ENCODE measurements around the gene RXRB.
"Not testable (repeated sequence)": the region's sequence is repeated elsewhere in the genome, so short reads cannot be mapped to it uniquely, and the experiment has no call there.

RXRB gene

GRCh38 chr6:33160728-33161344 lies 39.6 kb downstream of the RXRB start:
- peak; percentile 89 for DNase-seq

- no peak for DNase-seq
These were observed 40.4 kb downstream of the RXRB start for GRCh38 chr6:33160096-33160495.

DNA sequence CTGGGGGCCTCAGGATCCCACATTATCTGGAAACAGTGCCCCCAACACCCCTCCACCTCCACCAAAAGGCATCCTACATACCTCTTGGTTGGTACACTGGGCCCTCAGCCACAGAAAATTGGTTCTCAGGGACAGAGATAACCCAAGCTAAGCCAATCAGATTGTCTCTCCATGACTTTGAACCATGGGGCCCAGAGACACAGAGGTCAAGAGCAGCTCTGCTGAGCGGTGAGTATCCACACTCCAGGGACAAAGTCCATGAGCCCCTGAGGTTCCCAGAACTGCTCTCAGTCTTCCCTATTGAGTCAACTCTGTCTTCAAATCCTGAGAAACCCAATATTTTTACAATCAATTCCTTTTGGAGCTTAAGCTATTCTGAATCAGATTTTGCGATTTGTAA lies 43.5 kb downstream of the RXRB start:
- no peak for DNase-seq

DNA sequence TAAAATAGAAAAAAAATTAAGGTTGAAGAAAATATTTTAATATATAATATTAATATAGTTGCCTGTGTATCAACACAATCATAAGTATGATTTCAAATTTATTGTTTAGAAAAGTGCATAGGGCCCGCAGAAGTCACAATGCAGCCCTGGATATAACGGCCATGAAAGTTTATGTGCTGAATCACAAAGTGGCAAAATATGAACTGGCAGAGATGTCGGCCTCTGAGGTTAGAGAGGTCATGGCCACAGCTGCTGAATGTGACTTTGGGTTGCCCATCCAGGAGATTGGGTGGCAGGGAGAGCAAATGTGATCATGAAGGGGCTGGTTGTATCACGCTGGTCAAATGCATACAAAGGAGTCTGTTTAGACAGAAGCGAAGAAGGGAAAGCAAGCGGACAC lies 43.9 kb downstream of the RXRB start:
- no peak for DNase-seq

DNA sequence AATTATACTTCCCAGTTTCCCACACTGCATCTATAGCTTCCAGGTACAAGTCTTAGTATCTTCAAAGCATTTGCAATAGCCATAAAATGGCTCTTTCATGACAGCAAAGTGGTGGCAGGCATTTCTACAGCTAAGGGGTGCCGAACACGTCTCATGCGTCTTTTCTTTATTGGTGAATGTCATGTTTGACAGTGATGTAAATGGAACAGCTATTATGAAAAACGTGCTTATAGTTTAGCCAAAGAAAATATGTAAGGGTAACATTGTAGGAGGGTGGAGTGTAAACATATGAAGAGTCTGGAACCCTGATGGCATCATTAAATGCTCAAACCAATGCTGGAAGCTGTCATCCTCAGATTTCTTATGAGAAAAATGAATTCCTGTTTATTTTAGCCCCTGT lies 46.1 kb downstream of the RXRB start:
- no peak for DNase-seq

- DNase-seq, result no peak
These were observed 49.4 kb downstream of the RXRB start for GRCh38 chr6:33151050-33151449.

- not testable (repeated sequence) for DNase-seq
These were observed 49.9 kb downstream of the RXRB start for GRCh38 chr6:33150560-33150959.

GRCh38 chr6:33147807-33148666 lies 52.4 kb downstream of the RXRB start:
- peak; percentile 37 for DNase-seq

GRCh38 chr6:33144373-33144772 lies 56.1 kb downstream of the RXRB start:
- no peak for DNase-seq
